Heart right ventricle (tissue), 16 donors: ENCODE measurements around the gene BBLN. TPM values are rescaled to one million over a fixed set of nuclear protein-coding genes. Genes with fewer than 3 reads are reported as not detected.

ENCODE experiments used
- ATAC-seq, 8 donors: fragments of 200-7000 bp; cut with Tn5 transposase; one replicate each; pipeline ENCODE4 v1.9.1; 2020; ENCODE audit warnings: mild to moderate bottlenecking in 8 of 8, moderate library complexity in 8 of 8, moderate number of reproducible peaks in 1 of 8
- DNase-seq, 2 donors: peaks; one replicate each; pipeline ENCODE4 v3.0.0-alpha.2; 2020
- H3K27ac ChIP-seq, 10 donors: fragments of 200-600 bp; sonication (generic) in 2 of 10; one replicate each; pipeline versions ENCODE4 v1.5.0 to v1.8.0; 2020 to 2022; ENCODE audit warnings: mild to moderate bottlenecking in 3 of 10
- H3K27me3 ChIP-seq, 7 donors: fragments of 200-600 bp; one replicate each; pipeline ENCODE4 v1.8.0; 2021 to 2022; ENCODE audit warnings: mild to moderate bottlenecking in 2 of 7
- H3K36me3 ChIP-seq, 9 donors: fragments of 200-600 bp; sonication (generic) in 1 of 9; one replicate each; pipeline versions ENCODE4 v1.5.0 to v1.8.0; 2020 to 2022; ENCODE audit warnings: mild to moderate bottlenecking in 2 of 9
- H3K4me1 ChIP-seq, 9 donors: fragments of 200-600 bp; sonication (generic) in 1 of 9; one replicate each; pipeline versions ENCODE4 v1.5.0 to v1.8.0; 2020 to 2022; ENCODE audit warnings: mild to moderate bottlenecking in 4 of 9
- H3K4me3 ChIP-seq, 10 donors: fragments of 200-600 bp; sonication (generic) in 2 of 10; one replicate each; pipeline versions ENCODE4 v1.5.0 to v1.8.0; 2020 to 2022; ENCODE audit warnings: mild to moderate bottlenecking in 7 of 10, moderate library complexity in 2 of 10
- H3K9me3 ChIP-seq, 11 donors: fragments of 200-600 bp in 10 of 11; sonication (generic) in 2 of 11; one replicate each; pipeline versions ENCODE4 v1.5.0 to v1.8.0; 2013 to 2022; ENCODE audit warnings: mild to moderate bottlenecking in 2 of 11, control low read depth in 1 of 11, moderate library complexity in 1 of 11
- WGBS, 2 donors: extraction: QIAGEN DNeasy Blood & Tissue Kit; methylation state at CpG; one replicate each; pipeline ENCODE4 v1.1.7; 2013; ENCODE audit warnings: inconsistent platforms in 1 of 2; 5-methylcytosine and 5-hydroxymethylcytosine counted together
- intact Hi-C, 10 donors: fragments of 100-400 bp; cut with DNase I; formaldehyde crosslinking; loops; one replicate each; pipeline versions ENCODE4 v1.11.1 to v1.14.2; 2022
- polyA plus RNA-seq, 2 donors: library from polyadenylated mRNA; stranded (reverse); fragments of 200-250 nt; gene quantifications; one replicate each; pipeline ENCODE4 v1.2.3, GENCODE V29; 2013
- total RNA-seq, 10 donors: library from RNA; stranded (reverse); fragmentation: NEBNext Ultra II Directional in 3 of 10; extraction: Animal tissue kit (Norgen Biotek cat#: 25700) in 3 of 10; gene quantifications; one replicate each; pipeline versions ENCODE4 v1.2.1 to v1.2.4, GENCODE V29; 2021 to 2023
- TF ChIP-seq, protein P1 (sequence below), 9 donors: fragments of 200-600 bp; sonication (generic) in 2 of 9; IDR thresholded peaks; one replicate each; pipeline versions ENCODE4 v1.5.0 to v1.8.0; 2021 to 2022; ENCODE audit warnings: antibody characterized with exemption in 9 of 9, mild to moderate bottlenecking in 5 of 9, moderate library complexity in 1 of 9
- donor health status: Arrhythmogenic right ventricular cardiomyopathy.
- donor health status: ischemic (EF 13 %, LVEDD 7.1; RV severe dilation, severe dysfunction).
- donor health status: healthy with polysubstance abuse.
- donor health status: DM: no; HTN: yes; CAD: no.
- donor health status: DM: no; HTN: no; CAD: no.
- donor health status: ischemic (EF 25% LVEDD 6.9; RV normal size, moderate dysfunction).
- donor health status: ischemic (EF 25% LVEDD 5.7; RV mildly dilated, moderate dysfunction).
- donor health status: healthy.
- donor health status: DM: yes; HTN: yes; CAD: no.
- donor health status: Ischemic cardiomyopathy.
- donor health status: ischemic (EF 35%, LVEDD 5.7; RV mildly dilated, moderate dysfunction).
- donor health status: nonischemic (EF 11% LVEDD 7.7; RV severe dilation, severe dysfunction).
- donor health status: DM: yes; HTN: yes; CAD: no.
- donor health status: PGD.
- donor health status: ischemic (EF 29% LVEDD 5.4; RV normal size, mild dysfunction).
- donor health status: nonischemic (EF 23%, LVEDD 6.1; RV moderate dilation, normal function).

BBLN gene
- total and polyA plus RNA-seq, 12 donors, result 29.5 to 159 (median 38.6) TPM

DNA sequence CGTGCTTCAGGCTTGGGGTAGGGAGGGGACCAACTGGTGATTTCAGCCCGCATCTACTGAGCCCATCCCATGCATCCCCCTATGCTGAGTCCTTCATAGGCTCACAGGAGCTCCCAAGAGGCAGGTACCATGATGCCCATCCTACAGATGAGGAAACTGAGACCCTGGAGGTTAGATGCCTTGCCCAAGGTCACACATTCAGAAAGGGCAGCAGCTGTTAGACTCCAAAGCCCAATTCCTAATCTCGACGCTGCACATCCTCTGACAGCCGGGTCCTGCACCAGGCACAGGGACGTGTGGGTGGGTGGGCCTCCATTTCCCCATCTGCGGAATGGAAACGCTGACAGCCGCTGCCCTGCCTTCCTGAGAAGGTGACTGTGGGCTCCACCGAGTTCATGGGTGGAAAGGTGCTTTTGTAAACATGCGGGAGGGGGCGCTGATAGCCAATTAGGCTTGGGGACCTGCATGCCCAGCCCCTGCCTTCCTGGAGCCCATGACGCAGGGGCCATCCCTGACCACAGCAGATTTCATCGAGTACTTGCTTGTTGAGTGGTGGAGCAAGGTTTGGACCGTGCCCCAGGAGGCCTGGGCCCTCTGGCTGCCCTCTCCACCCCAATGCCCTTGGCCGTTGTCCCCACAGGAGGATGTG is 45.4 kb downstream of the BBLN start:
- intact Hi-C loops, result no loop called here
- no peak for ATAC-seq

DNA sequence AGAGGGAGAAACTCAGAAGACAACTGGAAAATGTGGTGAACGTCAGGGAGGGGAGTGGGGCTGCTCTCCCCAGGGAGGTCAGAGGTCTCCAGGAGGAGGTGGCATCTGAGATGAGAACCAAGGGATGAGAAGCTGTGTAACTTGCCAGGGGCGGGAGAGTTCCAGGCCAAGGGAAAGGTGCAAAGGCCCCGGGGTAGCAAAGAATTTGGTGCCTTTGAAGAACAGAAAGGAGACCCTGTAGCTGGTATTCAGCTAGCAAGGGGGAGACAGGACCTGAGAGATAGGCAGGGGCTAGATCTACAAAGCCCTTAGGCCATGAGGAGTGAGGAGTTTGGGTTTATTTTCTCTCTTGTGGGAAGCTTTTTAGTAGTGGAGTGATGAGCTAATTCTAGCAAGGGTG is 46.4 kb downstream of the BBLN start:
- H3K27ac ChIP-seq, result no peak overlapping the region
- no peak overlapping the region for H3K4me3 ChIP-seq
- 83 to 89% methylated on average over 3 of the region's 3 CpGs for WGBS, 2 donors
- DNase-seq (no peak), ATAC-seq (no peak)
- TF ChIP-seq, protein P1, sequence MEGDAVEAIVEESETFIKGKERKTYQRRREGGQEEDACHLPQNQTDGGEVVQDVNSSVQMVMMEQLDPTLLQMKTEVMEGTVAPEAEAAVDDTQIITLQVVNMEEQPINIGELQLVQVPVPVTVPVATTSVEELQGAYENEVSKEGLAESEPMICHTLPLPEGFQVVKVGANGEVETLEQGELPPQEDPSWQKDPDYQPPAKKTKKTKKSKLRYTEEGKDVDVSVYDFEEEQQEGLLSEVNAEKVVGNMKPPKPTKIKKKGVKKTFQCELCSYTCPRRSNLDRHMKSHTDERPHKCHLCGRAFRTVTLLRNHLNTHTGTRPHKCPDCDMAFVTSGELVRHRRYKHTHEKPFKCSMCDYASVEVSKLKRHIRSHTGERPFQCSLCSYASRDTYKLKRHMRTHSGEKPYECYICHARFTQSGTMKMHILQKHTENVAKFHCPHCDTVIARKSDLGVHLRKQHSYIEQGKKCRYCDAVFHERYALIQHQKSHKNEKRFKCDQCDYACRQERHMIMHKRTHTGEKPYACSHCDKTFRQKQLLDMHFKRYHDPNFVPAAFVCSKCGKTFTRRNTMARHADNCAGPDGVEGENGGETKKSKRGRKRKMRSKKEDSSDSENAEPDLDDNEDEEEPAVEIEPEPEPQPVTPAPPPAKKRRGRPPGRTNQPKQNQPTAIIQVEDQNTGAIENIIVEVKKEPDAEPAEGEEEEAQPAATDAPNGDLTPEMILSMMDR (IDR thresholded peaks at IDR 0.05), result no peak
- peaks cover 0 to 20% (median 16%) of the 10 kb centered on the region in 7 donors for H3K27me3 ChIP-seq
- intact Hi-C loops, result no loop called here
- H3K4me1 ChIP-seq, result peaks cover 0 to 18% (median 10%) of the 10 kb centered on the region in 9 donors
- no peaks in the 10 kb centered on the region for H3K9me3 ChIP-seq
- H3K36me3 ChIP-seq, result no peaks in the 10 kb centered on the region

More for the DNA sequence above, 45.4 kb downstream of the BBLN start:
- no peak for DNase-seq
- Histone ChIP-seq H3K27me3 (peaks cover 0 to 20% (median 16%) of the 10 kb centered on the region in 7 donors), H3K4me1 (peaks cover 0 to 18% (median 10%) of the 10 kb centered on the region in 9 donors), H3K36me3 (no peaks in the 10 kb centered on the region), H3K27ac (peak overlapping the region in 2 of 10 donors; percentile 51 to 61), H3K9me3 (no peaks in the 10 kb centered on the region), H3K4me3 (peak overlapping the region in 1 of 10 donors; percentile 71)
- WGBS, 2 donors, result 80 to 86% methylated on average over 16 of the region's 16 CpGs
- TF ChIP-seq, protein P1 (IDR thresholded peaks at IDR 0.05), result no peak

DNA sequence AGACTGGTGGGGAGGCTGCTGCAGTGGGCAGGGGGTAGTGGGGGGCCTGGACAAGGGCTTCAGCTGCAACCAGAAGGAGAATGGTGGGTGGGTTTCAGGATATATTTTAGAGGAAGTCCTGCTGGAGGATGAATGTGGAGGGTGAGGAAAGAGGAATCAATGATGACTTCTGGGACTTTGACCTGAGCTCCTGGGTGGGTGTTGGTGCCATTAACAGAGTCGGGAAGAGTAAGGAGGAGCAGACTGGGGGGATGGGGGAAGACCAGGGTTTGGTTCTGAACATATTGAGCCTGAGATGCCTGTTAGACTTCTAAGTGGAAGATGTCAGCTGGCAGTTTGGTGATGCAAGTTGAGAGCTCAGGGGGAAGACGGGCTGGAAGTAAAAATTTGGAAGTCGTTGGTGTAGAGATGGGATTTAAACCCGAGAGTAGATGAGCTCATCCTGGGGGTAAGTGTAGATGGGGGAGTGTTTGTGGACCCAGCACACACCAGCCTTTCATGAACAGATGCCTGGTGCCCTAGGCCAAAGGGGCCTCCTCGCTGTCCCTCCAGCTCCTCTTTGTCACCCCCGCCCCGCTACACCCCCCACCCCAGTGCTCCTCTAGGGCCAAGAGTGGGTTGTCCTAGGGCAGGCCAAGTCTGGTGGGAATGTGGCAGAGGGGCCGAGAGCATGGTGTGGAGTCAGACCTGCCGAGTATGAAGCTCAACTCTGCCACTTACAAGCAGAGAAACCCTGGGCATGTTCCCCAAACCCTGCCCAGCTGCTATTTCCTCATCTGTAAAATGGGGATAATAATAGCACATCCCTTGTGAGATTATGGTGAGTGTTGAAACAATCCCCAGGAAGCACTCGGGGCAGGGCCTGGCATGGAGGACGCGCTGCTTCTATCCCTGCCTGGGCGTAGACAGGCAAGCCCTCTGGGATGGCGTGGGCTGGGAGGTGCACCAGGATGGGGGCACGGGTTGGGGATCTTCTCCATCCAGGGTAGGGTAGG is 47.1 kb downstream of the BBLN start:
- DNase-seq (no peak), ATAC-seq (no peak)
- Histone ChIP-seq H3K36me3 (no peaks in the 10 kb centered on the region), H3K27ac (no peak overlapping the region), H3K4me3 (no peak overlapping the region), H3K4me1 (peaks cover 0 to 18% (median 10%) of the 10 kb centered on the region in 9 donors), H3K27me3 (peaks cover 0 to 24% (median 16%) of the 10 kb centered on the region in 7 donors), H3K9me3 (no peaks in the 10 kb centered on the region)
- 72 to 81% methylated on average over 15 of the region's 15 CpGs for WGBS, 2 donors
- TF ChIP-seq, protein P1 (IDR thresholded peaks at IDR 0.05), result no peak
- intact Hi-C loops, result no loop called here

DNA sequence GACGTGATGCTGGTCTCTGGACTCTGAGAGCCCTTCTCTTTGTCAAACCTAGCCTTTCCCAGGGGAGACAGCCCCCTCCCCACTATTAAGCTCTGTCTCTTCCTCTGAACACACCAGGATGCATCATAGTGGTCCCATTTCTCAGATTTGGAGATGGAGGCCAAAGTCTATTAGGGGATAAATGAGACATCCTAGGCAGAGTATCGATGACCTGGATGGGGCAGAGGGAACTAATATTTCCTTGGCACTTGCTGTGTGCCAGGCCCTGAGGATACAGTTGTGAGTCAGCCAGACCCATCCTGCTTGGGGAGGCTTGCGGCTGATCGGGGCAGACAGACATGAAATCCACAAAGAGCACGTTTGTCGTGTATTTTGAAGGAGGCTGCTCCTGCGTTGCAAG is 48.3 kb downstream of the BBLN start:
- no peak for DNase-seq
- Histone ChIP-seq H3K36me3 (no peaks in the 10 kb centered on the region), H3K9me3 (no peaks in the 10 kb centered on the region), H3K27ac (no peak overlapping the region), H3K4me1 (peaks cover 0 to 14% (median 8%) of the 10 kb centered on the region in 9 donors), H3K4me3 (no peak overlapping the region), H3K27me3 (peaks cover 0 to 24% (median 15%) of the 10 kb centered on the region in 7 donors)
- ATAC-seq, result no peak
- intact Hi-C loops, result no loop called here
- TF ChIP-seq, protein P1 (IDR thresholded peaks at IDR 0.05), result no peak
- 91 to 96% methylated on average over 7 of the region's 7 CpGs for WGBS, 2 donors
